AG09309 (cell line): ENCODE measurements around the gene PRKG1.

Experiments used
- DNase-seq: peaks from one replicate; pipeline ENCODE4 v3.0.0-alpha.2; 2010; ENCODE audit warnings: low read depth
- H3K4me3 ChIP-seq: 2 replicates; pipeline ENCODE4 v1.5.1; 2011; ENCODE audit warnings: mild to moderate bottlenecking, low read depth, low read length, moderate library complexity; ENCODE audit not compliant: control insufficient read depth
- CTCF ChIP-seq: IDR thresholded peaks from 2 replicates; pipeline ENCODE4 v1.5.1; 2011; ENCODE audit warnings: mild to moderate bottlenecking, low read depth, low read length, inconsistent platforms; ENCODE audit not compliant: insufficient read depth, control insufficient read depth; ENCODE audit errors: missing control alignments

Gene PRKG1

DNA sequence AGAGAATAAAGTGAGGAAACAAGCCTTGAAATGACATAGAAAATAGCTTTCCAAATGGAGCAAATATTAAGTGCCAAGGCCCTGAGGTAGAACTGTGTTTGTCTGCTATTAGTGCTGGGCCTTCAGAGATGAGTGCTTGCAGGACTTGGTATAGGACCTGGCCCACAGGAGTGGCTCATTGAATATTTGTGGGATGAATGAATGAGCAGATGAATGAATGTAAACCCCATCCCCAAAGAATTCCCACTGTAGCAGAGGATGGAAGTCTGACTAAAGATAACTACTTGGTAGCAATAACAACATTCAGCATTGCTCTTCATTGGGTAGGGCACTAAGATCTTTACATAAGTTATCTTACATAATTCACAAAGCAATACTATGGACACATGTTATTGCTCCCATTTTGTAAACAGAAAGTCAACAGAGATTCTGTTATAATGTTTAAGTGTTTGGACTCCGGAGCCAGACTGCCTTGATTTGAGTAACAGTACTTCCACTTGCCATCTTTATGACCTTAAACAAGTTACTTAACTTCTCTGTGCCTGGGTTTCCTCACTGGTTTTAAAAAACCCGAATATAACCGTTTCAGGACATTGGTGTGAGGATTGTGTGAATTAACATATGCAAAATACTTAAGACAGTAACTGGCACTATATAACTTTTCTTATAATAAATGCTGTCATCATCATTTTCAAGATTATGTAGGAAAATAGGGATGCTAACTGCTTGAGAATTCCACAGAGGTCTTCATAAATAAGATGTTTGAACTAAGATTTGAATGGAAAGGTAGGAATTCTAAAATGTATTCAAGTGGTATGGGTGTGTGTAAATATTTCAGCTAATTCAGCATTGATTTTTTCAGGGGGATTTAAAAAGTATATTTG is 141.9 kb downstream of the PRKG1 start:
- DNase-seq, result no peak
- no peak for TF ChIP-seq CTCF
- H3K4me3 ChIP-seq, result no peak overlapping the region

- TF ChIP-seq CTCF, result no peak
- H3K4me3 ChIP-seq, result no peak overlapping the region
- no peak for DNase-seq
Measured at GRCh38 chr10:51217505-51217904, 143.2 kb downstream of the PRKG1 start.

GRCh38 chr10:51224671-51225161 is 150.4 kb downstream of the PRKG1 start:
- H3K4me3 ChIP-seq, result no peak overlapping the region
- TF ChIP-seq CTCF, result no peak
- DNase-seq, result peak; percentile 80

DNA sequence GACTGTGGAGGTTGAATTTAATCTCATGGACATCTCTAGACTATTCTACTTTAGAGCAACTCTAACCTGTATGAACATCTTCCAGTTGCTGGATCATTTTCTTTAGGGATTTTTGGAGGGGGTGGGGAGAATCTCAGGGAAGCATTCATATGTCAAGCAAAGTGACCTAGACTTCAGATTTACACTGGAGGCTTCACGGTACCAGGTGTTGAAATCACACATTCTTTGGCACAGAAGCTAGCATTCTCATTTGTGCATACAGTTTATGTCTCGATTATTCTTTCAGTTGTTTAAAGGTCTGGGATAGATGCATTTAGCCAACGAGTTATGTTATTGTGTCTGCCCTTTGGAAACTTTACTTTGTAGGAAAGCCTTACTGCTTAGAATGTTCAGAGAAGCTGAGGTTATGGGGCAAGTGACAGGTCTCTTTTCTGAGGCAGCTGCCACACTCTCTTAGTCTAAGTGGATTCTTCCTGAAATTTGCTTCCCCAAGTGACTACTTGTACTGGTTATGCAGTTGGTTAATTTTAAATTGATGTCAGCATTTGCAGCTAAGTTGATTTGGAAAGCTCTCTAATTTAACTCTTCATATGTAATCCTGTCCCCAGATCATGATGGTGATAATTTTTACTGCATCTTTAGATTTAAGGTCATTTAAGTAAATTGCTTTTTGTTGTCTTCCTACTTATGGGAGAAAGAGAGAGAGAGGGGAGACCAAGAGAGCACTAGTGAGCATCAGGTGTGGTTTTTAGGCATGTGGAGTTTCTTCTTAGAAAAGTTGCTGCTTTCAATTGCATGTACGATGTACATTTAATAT is 153.8 kb downstream of the PRKG1 start:
- TF ChIP-seq CTCF, result no peak
- no peak for DNase-seq
- H3K4me3 ChIP-seq, result no peak overlapping the region

GRCh38 chr10:51228714-51229100 is 154.4 kb downstream of the PRKG1 start:
- TF ChIP-seq CTCF, result no peak
- no peak for DNase-seq
- no peak overlapping the region for H3K4me3 ChIP-seq

GRCh38 chr10:51230887-51231585 is 156.7 kb downstream of the PRKG1 start:
- H3K4me3 ChIP-seq, result no peak overlapping the region

More at GRCh38 chr10:51230887-51231585, 156.7 kb downstream of the PRKG1 start:
- TF ChIP-seq CTCF, result no peak
- DNase-seq, result no peak
